Endothelial cell of umbilical vein (primary cell): Measurements from ENCODE around the gene CCDC180. TPM values are rescaled to one million over a fixed set of nuclear protein-coding genes. Genes with fewer than 3 reads are reported as not detected.
"Not testable (repeated sequence)": the region's sequence is repeated elsewhere in the genome, so short reads cannot be mapped to it uniquely, and the experiment has no call there.

ENCODE experiments used
- Bru-seq: library from RNA; stranded (reverse); fragments of 400-500 nt; gene quantifications from one replicate; lab custom pipeline; 2021; lab: Mats Ljungman, UMichigan
- BruChase-seq, 2 experiments: library from RNA; stranded (reverse); fragments of 400-500 nt; gene quantifications; one replicate each; lab custom pipeline; 2021; lab: Mats Ljungman, UMichigan
- BruUV-seq: library from RNA; stranded (reverse); fragments of 400-500 nt; replicated peaks from 2 replicates; lab custom pipeline; 2021; lab: Mats Ljungman, UMichigan
- CTCF ChIA-PET: fragments of 300-600, 350-600 bp; sonication (Branson Sonifier 250); formaldehyde crosslinking; loops from one replicate; lab custom pipeline; 2021; ENCODE audit warnings: antibody characterized with exemption, inconsistent platforms; lab: Charles Lee
- POLR2A ChIA-PET: fragments of 300-600, 350-600 bp; sonication (Branson Sonifier 250); formaldehyde crosslinking; loops from one replicate; lab custom pipeline; 2021; ENCODE audit warnings: antibody characterized with exemption, inconsistent platforms; lab: Charles Lee
- DNase-seq: peaks from one replicate; pipeline ENCODE4 v3.0.0-alpha.2; 2011; ENCODE audit warnings: low read depth, low spot score
- FAIRE-seq: peaks from 2 replicates; lab custom pipeline; 2011; peaks lifted over from hg19 to GRCh38; lab: Jason Lieb, UNC
- H2AFZ ChIP-seq: 2 replicates; pipeline ENCODE4 v1.6.0; 2012; ENCODE audit warnings: low read depth, low read length, control low read depth, inconsistent platforms
- H3K27ac ChIP-seq: 2 replicates; pipeline ENCODE4 v1.5.1; 2011; ENCODE audit warnings: low read depth, mild to moderate bottlenecking, control low read depth, low read length, moderate library complexity; ENCODE audit not compliant: insufficient read depth
- H3K27me3 ChIP-seq, 2 experiments: 2 replicates each; pipeline versions ENCODE4 v1.6.0 to v1.6.1; 2011; ENCODE audit warnings: low read length in 2 of 2, mixed read lengths in 1 of 2; ENCODE audit not compliant: control insufficient read depth in 2 of 2, insufficient read depth in 2 of 2
- H3K36me3 ChIP-seq, 2 experiments: 2 replicates in 1 of 2; 3 replicates in 1 of 2; pipeline ENCODE4 v1.5.1; 2011; ENCODE audit warnings: low read length in 2 of 2, mild to moderate bottlenecking in 1 of 2, moderate library complexity in 1 of 2; ENCODE audit not compliant: control insufficient read depth in 2 of 2, insufficient read depth in 2 of 2; ENCODE audit errors: extremely low read depth in 1 of 2
- H3K4me1 ChIP-seq: 3 replicates; pipeline ENCODE4 v1.5.1; 2011; ENCODE audit warnings: mild to moderate bottlenecking, low read length; ENCODE audit not compliant: control insufficient read depth, insufficient read depth; ENCODE audit errors: extremely low read depth
- H3K4me2 ChIP-seq: 2 replicates; pipeline ENCODE4 v1.6.1; 2011; ENCODE audit warnings: low read length, control low read depth, mixed read lengths; ENCODE audit not compliant: insufficient read depth
- H3K4me3 ChIP-seq, 3 experiments: fragments of 200-600 bp in 1 of 3; sonication (generic), shearing (Covaris generic) in 1 of 3; replicated peaks in 1 of 3; 2 replicates each; pipeline ENCODE4 v1.5.1; 2011 to 2016; ENCODE audit warnings: control low read depth in 3 of 3, low read length in 3 of 3, mild to moderate bottlenecking in 2 of 3, inconsistent platforms in 1 of 3, low read depth in 1 of 3, moderate library complexity in 1 of 3; ENCODE audit not compliant: insufficient read depth in 1 of 3
- H3K79me2 ChIP-seq: 2 replicates; pipeline ENCODE4 v1.6.0; 2012; ENCODE audit warnings: low read length, inconsistent platforms; ENCODE audit not compliant: control insufficient read depth, insufficient read depth
- H3K9ac ChIP-seq: replicated peaks from 2 replicates; pipeline ENCODE3; 2011; ENCODE audit warnings: low read length, control low read depth; ENCODE audit not compliant: insufficient read depth; ENCODE audit errors: extremely low read depth
- H3K9me1 ChIP-seq: replicated peaks from 3 replicates; pipeline ENCODE4 v1.6.0; 2011; ENCODE audit warnings: mild to moderate bottlenecking, low read length; ENCODE audit not compliant: control insufficient read depth, insufficient read depth; ENCODE audit errors: extremely low read depth
- H3K9me3 ChIP-seq: replicated peaks from 2 replicates; pipeline ENCODE4 v1.5.1; 2012; ENCODE audit warnings: low read length, inconsistent platforms; ENCODE audit not compliant: control insufficient read depth, insufficient read depth
- H4K20me1 ChIP-seq: replicated peaks from 2 replicates; pipeline ENCODE3; 2011; ENCODE audit warnings: mild to moderate bottlenecking, low read length; ENCODE audit not compliant: control insufficient read depth, insufficient read depth; ENCODE audit errors: extremely low read depth
- EZH2 ChIP-seq: IDR thresholded peaks from 2 replicates; pipeline ENCODE4 v1.6.1; 2012; ENCODE audit warnings: borderline replicate concordance, low read depth, mild to moderate bottlenecking, moderate library complexity, low read length, inconsistent platforms; ENCODE audit not compliant: severe bottlenecking
- FOS ChIP-seq: IDR thresholded peaks from 2 replicates; pipeline ENCODE4 v1.6.1; 2011; ENCODE audit warnings: mild to moderate bottlenecking, low read length, moderate library complexity, borderline replicate concordance; ENCODE audit not compliant: insufficient read depth
- GATA2 ChIP-seq: IDR thresholded peaks from 2 replicates; pipeline ENCODE4 v1.7.0; 2011; ENCODE audit warnings: low read depth, mild to moderate bottlenecking, moderate library complexity, mixed read lengths, low read length; ENCODE audit not compliant: insufficient read length, insufficient read depth
- JUN ChIP-seq: IDR thresholded peaks from 2 replicates; pipeline ENCODE4 v1.6.1; 2011; ENCODE audit warnings: borderline replicate concordance, low read depth; ENCODE audit not compliant: insufficient read length, insufficient read depth
- MYC ChIP-seq: IDR thresholded peaks from one replicate; pipeline ENCODE4 v1.6.1; 2011; ENCODE audit warnings: mild to moderate bottlenecking, low read depth, low read length
- POLR2A ChIP-seq: IDR thresholded peaks from 2 replicates; pipeline ENCODE4 v1.6.1; 2012; ENCODE audit warnings: low read depth, mild to moderate bottlenecking, control low read depth, low read length
- POLR2AphosphoS5 ChIP-seq: IDR thresholded peaks from 2 replicates; pipeline ENCODE4 v1.6.1; 2012; ENCODE audit warnings: low read depth, mild to moderate bottlenecking, control low read depth, low read length, moderate library complexity; ENCODE audit not compliant: insufficient read depth
- dilution Hi-C: fragments of 300-500 bp; cut with MboI; formaldehyde crosslinking; loops from one replicate; pipeline ENCODE4 v1.15.0; 2019; ENCODE audit warnings: low sequenced_read_pairs; ENCODE audit not compliant: extremely low pct_ligation_motif_present
- intact Hi-C: fragments of 100-400 bp; cut with micrococcal nuclease; formaldehyde crosslinking; loops from one replicate; pipeline ENCODE4 v1.10.0; 2022
- long read RNA-seq: library from polyadenylated mRNA; stranded (forward); transcript quantifications from one replicate; pipeline ENCODE4 v2.0.0, GENCODE V29; 2021
- polyA minus RNA-seq, 3 experiments: library from RNA; depleted of rRNA, polyadenylated mRNA; stranded (reverse); fragments of >200 nt; gene quantifications; 1 replicate in 1 of 3; 2 replicates in 2 of 3; pipeline ENCODE4 v1.2.3, GENCODE V29; 2011
- polyA plus RNA-seq, 4 experiments: library from polyadenylated mRNA; depleted of rRNA in 3 of 4; stranded (reverse) in 3 of 4; unstranded in 1 of 4; fragments of >200 nt; gene quantifications; 2 replicates each; pipeline versions ENCODE4 v1.2.1 to v1.2.3, GENCODE V29; 2011 to 2012; ENCODE audit warnings: missing spikeins in 1 of 4
- total RNA-seq: library from RNA; stranded (reverse); gene quantifications from 2 replicates; pipeline ENCODE4 v1.2.3, GENCODE V29; 2021
- TF ChIP-seq, protein P1 (sequence below), 2 donors: IDR thresholded peaks; 1 replicate in 1 of 2; 2 replicates in 1 of 2; pipeline ENCODE4 v1.5.1; 2011; ENCODE audit warnings: low read length in 2 of 2, mild to moderate bottlenecking in 2 of 2, moderate library complexity in 2 of 2, control low read depth in 1 of 2, inconsistent platforms in 1 of 2, low read depth in 1 of 2; ENCODE audit not compliant: insufficient read depth in 1 of 2; ENCODE audit errors: extremely low read depth in 1 of 2
- TF ChIP-seq, protein P2 (sequence below): IDR thresholded peaks from 2 replicates; pipeline ENCODE4 v1.6.1; 2011; ENCODE audit not compliant: insufficient read depth, insufficient read length

Gene CCDC180
- total RNA-seq (2.5 and 4.5 TPM in 2 replicates), polyA plus RNA-seq (0.30 and 0.41 TPM in 2 replicates), polyA minus RNA-seq (2.8 and 2.9 TPM in 2 replicates), Bru-seq, nascent RNA (percentile 35 among the genes with signal in this experiment), BruChase-seq, experiment 1, labeled RNA remaining after a 6-hour chase (not detected), BruChase-seq, experiment 2, labeled RNA remaining after a 2-hour chase (percentile 24 among the genes with signal in this experiment)
- 0.31 and 0.66 TPM in 2 replicates for polyA plus RNA-seq (2011; cell fraction: cytosol; rRNA removed)
- polyA plus RNA-seq (2011; cell fraction: nucleus; rRNA removed), result 5.0 and 6.8 TPM in 2 replicates
- 1.9 and 2.5 TPM in 2 replicates for polyA plus RNA-seq (2012)
- polyA minus RNA-seq (2011; cell fraction: cytosol; rRNA and poly(A)+ RNA removed), result 1.5 TPM
- 2.5 and 7.8 TPM in 2 replicates for polyA minus RNA-seq (2011; cell fraction: nucleus; rRNA and poly(A)+ RNA removed)
- long read RNA-seq, result 0 reads

DNA sequence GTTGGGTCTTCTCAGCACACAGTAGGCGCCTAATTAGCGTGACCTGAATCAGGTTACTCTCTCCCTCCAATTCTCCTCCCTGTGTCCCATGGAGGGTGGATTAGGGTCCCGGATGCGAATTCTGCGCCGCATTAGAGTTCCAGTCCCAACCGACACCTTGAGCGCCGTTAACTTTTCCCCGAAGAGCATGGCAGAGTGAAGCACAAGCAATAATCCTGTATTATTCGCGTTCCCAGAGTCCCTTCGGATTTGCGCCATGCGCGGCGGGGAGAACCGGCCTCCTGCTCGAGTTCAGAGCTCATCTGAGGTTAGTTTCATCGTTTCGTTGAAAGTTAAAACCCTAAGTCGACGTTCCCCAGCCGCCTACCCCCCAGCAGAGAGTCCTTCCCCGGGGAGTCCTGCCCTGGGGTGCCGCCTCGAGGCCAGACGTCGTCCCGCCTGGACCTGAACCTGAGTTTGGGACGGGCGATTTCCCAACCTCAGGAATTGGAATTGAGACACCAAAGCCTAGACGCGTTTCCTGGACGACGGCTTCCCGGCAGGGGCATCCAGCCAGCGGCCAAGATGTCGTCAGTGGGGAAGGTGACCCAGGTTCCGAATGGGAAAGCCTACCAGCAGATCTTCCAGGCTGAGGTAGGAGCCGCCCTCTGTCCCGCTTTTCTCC, at the start of gene CCDC180:
Gene CCDC180, plus strand, starts transcription at position 160 of the 664 bp plus-strand sequence. Its CDS starts 405 bp downstream, at position 565.
- BruUV-seq, result no TSS peak
- Histone ChIP-seq H3K4me2 (peak within 1 kb of the TSS; percentile 48), H3K79me2 (no peaks in the 10 kb centered on the region), H3K27ac (no peak within 1 kb of the TSS), H3K4me1 (peaks cover 7% of the 10 kb centered on the region), H3K27me3 (peaks cover 16 to 24% of the 10 kb centered on the region in 2 experiments), H3K4me3 (peak within 1 kb of the TSS in 2 of 3 experiments; percentile 1 to 17), H3K9me3 (no peaks in the 10 kb centered on the region), H3K9ac (no peak within 1 kb of the TSS), H3K36me3 (no peaks in the 10 kb centered on the region), H3K9me1 (no peaks in the 10 kb centered on the region), H2AFZ (peak within 1 kb of the TSS; percentile 34), H4K20me1 (no peaks in the 10 kb centered on the region)
- dilution Hi-C loops, result no loop called here
- FAIRE-seq (no peak), DNase-seq (peak; percentile 4)
- ChIA-PET POLR2A (no interaction called here), CTCF (no interaction called here)
- intact Hi-C loops, result loop anchor here (1.0 to 5.0 kb wide), 2 partner anchors 14 to 70 kb away; no protein-coding TSS in a partner anchor
- TF ChIP-seq POLR2AphosphoS5 (no peak), MYC (no peak), FOS (no peak), POLR2A (no peak), GATA2 (no peak), JUN (no peak), EZH2 (no peak)
- TF ChIP-seq, protein P1, sequence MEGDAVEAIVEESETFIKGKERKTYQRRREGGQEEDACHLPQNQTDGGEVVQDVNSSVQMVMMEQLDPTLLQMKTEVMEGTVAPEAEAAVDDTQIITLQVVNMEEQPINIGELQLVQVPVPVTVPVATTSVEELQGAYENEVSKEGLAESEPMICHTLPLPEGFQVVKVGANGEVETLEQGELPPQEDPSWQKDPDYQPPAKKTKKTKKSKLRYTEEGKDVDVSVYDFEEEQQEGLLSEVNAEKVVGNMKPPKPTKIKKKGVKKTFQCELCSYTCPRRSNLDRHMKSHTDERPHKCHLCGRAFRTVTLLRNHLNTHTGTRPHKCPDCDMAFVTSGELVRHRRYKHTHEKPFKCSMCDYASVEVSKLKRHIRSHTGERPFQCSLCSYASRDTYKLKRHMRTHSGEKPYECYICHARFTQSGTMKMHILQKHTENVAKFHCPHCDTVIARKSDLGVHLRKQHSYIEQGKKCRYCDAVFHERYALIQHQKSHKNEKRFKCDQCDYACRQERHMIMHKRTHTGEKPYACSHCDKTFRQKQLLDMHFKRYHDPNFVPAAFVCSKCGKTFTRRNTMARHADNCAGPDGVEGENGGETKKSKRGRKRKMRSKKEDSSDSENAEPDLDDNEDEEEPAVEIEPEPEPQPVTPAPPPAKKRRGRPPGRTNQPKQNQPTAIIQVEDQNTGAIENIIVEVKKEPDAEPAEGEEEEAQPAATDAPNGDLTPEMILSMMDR (IDR thresholded peaks at IDR 0.05; ENCODE audit: extremely low read depth in 1 of 2, insufficient read depth in 1 of 2, low read depth in 1 of 2, low read length in 2 of 2), result no peak
- TF ChIP-seq, protein P2, sequence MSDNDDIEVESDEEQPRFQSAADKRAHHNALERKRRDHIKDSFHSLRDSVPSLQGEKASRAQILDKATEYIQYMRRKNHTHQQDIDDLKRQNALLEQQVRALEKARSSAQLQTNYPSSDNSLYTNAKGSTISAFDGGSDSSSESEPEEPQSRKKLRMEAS, result no peak

GRCh38 chr9:97259834-97260514, 47.5 kb upstream of the CCDC180 start:
- POLR2A ChIA-PET, dilution Hi-C loops, H3K9ac ChIP-seq, intact Hi-C loops, H3K4me2 ChIP-seq, H3K27ac ChIP-seq, DNase-seq, H2AFZ ChIP-seq, H3K27me3 ChIP-seq, H3K9me3 ChIP-seq, H3K9me1 ChIP-seq, H3K79me2 ChIP-seq, H3K4me3 ChIP-seq, FAIRE-seq, CTCF ChIA-PET, BruUV-seq, H4K20me1 ChIP-seq, H3K4me1 ChIP-seq, H3K36me3 ChIP-seq: not testable (repeated sequence)
